Trophoblast cell (in vitro differentiated cells and primary cell): ENCODE results near the gene TIGD1.
"Not testable (repeated sequence)": the region's sequence is repeated elsewhere in the genome, so short reads cannot be mapped to it uniquely, and the experiment has no call there.

Experiments
- DNase-seq, 2 donors: peaks; one replicate each; pipeline ENCODE4 v3.0.0-alpha.2; 2016
- H2AFZ ChIP-seq: 2 replicates; pipeline ENCODE4 v1.6.1; 2013; ENCODE audit warnings: low read length, moderate library complexity, mild to moderate bottlenecking; ENCODE audit not compliant: insufficient read depth, poor library complexity
- H2AK5ac ChIP-seq: 2 replicates; pipeline ENCODE4 v1.6.1; 2013; ENCODE audit warnings: mild to moderate bottlenecking, low read length
- H2BK120ac ChIP-seq: 2 replicates; pipeline ENCODE4 v1.6.1; 2013; ENCODE audit warnings: low read length, mild to moderate bottlenecking, moderate library complexity; ENCODE audit not compliant: insufficient read depth, poor library complexity
- H2BK12ac ChIP-seq: 2 replicates; pipeline ENCODE4 v1.6.1; 2013; ENCODE audit warnings: mild to moderate bottlenecking, low read length, moderate library complexity
- H2BK5ac ChIP-seq: 2 replicates; pipeline ENCODE4 v1.6.1; 2013; ENCODE audit warnings: low read length, low read depth, moderate library complexity, mild to moderate bottlenecking; ENCODE audit not compliant: poor library complexity
- H3K14ac ChIP-seq: 2 replicates; pipeline ENCODE4 v1.6.1; 2013; ENCODE audit warnings: mild to moderate bottlenecking, low read length
- H3K18ac ChIP-seq: 2 replicates; pipeline ENCODE4 v1.6.1; 2013; ENCODE audit warnings: mild to moderate bottlenecking, low read length
- H3K23ac ChIP-seq: 2 replicates; pipeline ENCODE4 v1.6.1; 2013; ENCODE audit warnings: low read length
- H3K27ac ChIP-seq: 2 replicates; pipeline ENCODE4 v1.5.1; 2013; ENCODE audit warnings: low read depth, mild to moderate bottlenecking, inconsistent platforms, low read length, moderate library complexity
- H3K27me3 ChIP-seq: 2 replicates; pipeline ENCODE4 v1.6.1; 2013; ENCODE audit warnings: inconsistent platforms, mild to moderate bottlenecking, low read length, moderate library complexity; ENCODE audit not compliant: insufficient read depth
- H3K36me3 ChIP-seq, 2 experiments: 1 replicate in 1 of 2; 2 replicates in 1 of 2; pipeline ENCODE4 v1.6.1; 2013; ENCODE audit warnings: low read length in 2 of 2, mild to moderate bottlenecking in 2 of 2, moderate library complexity in 1 of 2; ENCODE audit not compliant: insufficient read depth in 2 of 2, control insufficient read depth in 1 of 2
- H3K4ac ChIP-seq: 2 replicates; pipeline ENCODE4 v1.6.1; 2013; ENCODE audit warnings: low read depth, mild to moderate bottlenecking, low read length, moderate library complexity
- H3K4me1 ChIP-seq, 2 experiments: 1 replicate in 1 of 2; 2 replicates in 1 of 2; pipeline ENCODE4 v1.6.1; 2013; ENCODE audit warnings: low read length in 2 of 2, mild to moderate bottlenecking in 2 of 2, moderate library complexity in 1 of 2; ENCODE audit not compliant: insufficient read depth in 2 of 2, control insufficient read depth in 1 of 2
- H3K4me2 ChIP-seq: 2 replicates; pipeline ENCODE4 v1.6.1; 2013; ENCODE audit warnings: inconsistent platforms, mild to moderate bottlenecking, low read length, moderate library complexity
- H3K4me3 ChIP-seq: 2 replicates; pipeline ENCODE4 v1.5.1; 2013; ENCODE audit warnings: mild to moderate bottlenecking, low read depth, low read length, inconsistent platforms
- H3K79me1 ChIP-seq: one replicate; pipeline ENCODE4 v1.6.1; 2013; ENCODE audit warnings: low read length
- H3K79me2 ChIP-seq: 2 replicates; pipeline ENCODE4 v1.6.1; 2013; ENCODE audit warnings: low read length, mild to moderate bottlenecking; ENCODE audit not compliant: control insufficient read depth, insufficient read depth, poor library complexity
- H3K9ac ChIP-seq: 2 replicates; pipeline ENCODE4 v1.6.1; 2013; ENCODE audit warnings: mild to moderate bottlenecking, low read length
- H3K9me3 ChIP-seq: 2 replicates; pipeline ENCODE4 v1.6.1; 2013; ENCODE audit warnings: low read depth, mild to moderate bottlenecking, control low read depth, inconsistent platforms, low read length; ENCODE audit not compliant: insufficient read depth
- H4K12ac ChIP-seq: 2 replicates; pipeline ENCODE4 v1.6.1; 2013; ENCODE audit warnings: low read depth, mild to moderate bottlenecking, low read length, moderate library complexity
- H4K8ac ChIP-seq: 2 replicates; pipeline ENCODE4 v1.6.1; 2013; ENCODE audit warnings: low read depth, mild to moderate bottlenecking, low read length, moderate library complexity
- H4K91ac ChIP-seq: one replicate; pipeline ENCODE4 v1.6.1; 2013; ENCODE audit warnings: low read depth, mild to moderate bottlenecking, low read length, moderate library complexity
- WGBS: extraction: QIAGEN DNeasy Blood & Tissue Kit; methylation state at CpG from one replicate; pipeline ENCODE4 v1.1.7; 2013; ENCODE audit warnings: missing lambda C conversion rate; ENCODE audit not compliant: insufficient read length, insufficient coverage; ENCODE audit errors: extremely low coverage; 5-methylcytosine and 5-hydroxymethylcytosine counted together

Gene TIGD1

GRCh38 chr2:232534940-232535651 is 15.3 kb downstream of the TIGD1 start:
- H3K9ac ChIP-seq, result no peak overlapping the region
- H2AFZ ChIP-seq, result no peak overlapping the region
- no CpG with 5 or more reads among the region's 14 CpGs for WGBS
- H3K4me3 ChIP-seq, result no peak overlapping the region
- H3K23ac ChIP-seq, result no peak overlapping the region
- H4K8ac ChIP-seq, result no peak overlapping the region
- H3K79me2 ChIP-seq, result no peaks in the 10 kb centered on the region
- H3K27me3 ChIP-seq, result no peaks in the 10 kb centered on the region
- no peak overlapping the region for H2BK120ac ChIP-seq
- H3K4me1 ChIP-seq, result peaks cover 9 to 10% of the 10 kb centered on the region in 2 experiments
- H3K79me1 ChIP-seq, result no peaks in the 10 kb centered on the region
- no peak overlapping the region for H2BK12ac ChIP-seq
- no peak overlapping the region for H2AK5ac ChIP-seq
- peaks cover 4% of the 10 kb centered on the region for H3K9me3 ChIP-seq
- H4K12ac ChIP-seq, result no peak overlapping the region
- DNase-seq, result no peak
- H3K27ac ChIP-seq, result no peak overlapping the region
- no peak overlapping the region for H3K4me2 ChIP-seq
- H2BK5ac ChIP-seq, result no peak overlapping the region
- no peaks in the 10 kb centered on the region for H3K36me3 ChIP-seq
- no peak overlapping the region for H3K18ac ChIP-seq
- H4K91ac ChIP-seq, result no peak overlapping the region
- no peak overlapping the region for H3K14ac ChIP-seq
- no peak overlapping the region for H3K4ac ChIP-seq

GRCh38 chr2:232533944-232534710 is 16.2 kb downstream of the TIGD1 start:
- Histone ChIP-seq H2AFZ (no peak overlapping the region), H3K27me3 (no peaks in the 10 kb centered on the region), H3K9me3 (peaks cover 4% of the 10 kb centered on the region), H2BK12ac (no peak overlapping the region), H4K8ac (no peak overlapping the region), H3K36me3 (no peaks in the 10 kb centered on the region), H3K27ac (no peak overlapping the region), H3K14ac (no peak overlapping the region), H4K91ac (no peak overlapping the region), H4K12ac (no peak overlapping the region), H3K79me2 (no peaks in the 10 kb centered on the region), H3K4me3 (peak overlapping the region; percentile 1), H3K79me1 (no peaks in the 10 kb centered on the region), H3K18ac (no peak overlapping the region), H2BK120ac (no peak overlapping the region), H3K23ac (no peak overlapping the region), H3K4me2 (no peak overlapping the region), H3K4me1 (peaks cover under 1% of the 10 kb centered on the region in 2 experiments), H3K4ac (no peak overlapping the region), H3K9ac (no peak overlapping the region), H2BK5ac (no peak overlapping the region), H2AK5ac (no peak overlapping the region)
- DNase-seq, result no peak
- WGBS, result no CpG with 5 or more reads among the region's 13 CpGs

GRCh38 chr2:232532821-232533220 is 17.5 kb downstream of the TIGD1 start:
- not testable (repeated sequence) for H3K27me3 ChIP-seq, H3K9me3 ChIP-seq, H2BK5ac ChIP-seq, H3K4me2 ChIP-seq, H2AFZ ChIP-seq, H3K4ac ChIP-seq, H3K4me1 ChIP-seq, H3K4me3 ChIP-seq, DNase-seq, H2BK120ac ChIP-seq, H3K23ac ChIP-seq, H4K91ac ChIP-seq, H3K18ac ChIP-seq, H3K79me1 ChIP-seq, H4K8ac ChIP-seq, H2AK5ac ChIP-seq, H3K14ac ChIP-seq, H3K36me3 ChIP-seq, H3K9ac ChIP-seq, H4K12ac ChIP-seq, H3K27ac ChIP-seq, H3K79me2 ChIP-seq, H2BK12ac ChIP-seq
- no CpG with 5 or more reads among the region's 7 CpGs for WGBS

GRCh38 chr2:232532419-232532818 is 17.9 kb downstream of the TIGD1 start:
- H2AK5ac ChIP-seq, result no peak overlapping the region
- no peaks in the 10 kb centered on the region for H3K27me3 ChIP-seq
- no peak overlapping the region for H3K18ac ChIP-seq
- H2BK120ac ChIP-seq, result no peak overlapping the region
- H3K4me2 ChIP-seq, result no peak overlapping the region
- H4K12ac ChIP-seq, result no peak overlapping the region
- no CpG with 5 or more reads among the region's 9 CpGs for WGBS
- H3K79me1 ChIP-seq, result no peaks in the 10 kb centered on the region
- H3K4me1 ChIP-seq, result peaks cover 0 to 2% of the 10 kb centered on the region in 2 experiments
- peaks cover 4% of the 10 kb centered on the region for H3K9me3 ChIP-seq
- no peaks in the 10 kb centered on the region for H3K36me3 ChIP-seq
- no peak overlapping the region for H4K91ac ChIP-seq
- H3K14ac ChIP-seq, result no peak overlapping the region
- DNase-seq, result no peak
- no peak overlapping the region for H2AFZ ChIP-seq
- no peak overlapping the region for H3K4ac ChIP-seq
- H3K23ac ChIP-seq, result no peak overlapping the region
- H2BK12ac ChIP-seq, result no peak overlapping the region
- H3K79me2 ChIP-seq, result no peaks in the 10 kb centered on the region
- H3K4me3 ChIP-seq, result no peak overlapping the region
- no peak overlapping the region for H3K27ac ChIP-seq
- H2BK5ac ChIP-seq, result no peak overlapping the region
- no peak overlapping the region for H4K8ac ChIP-seq
- no peak overlapping the region for H3K9ac ChIP-seq
